ENCODE results near the gene CHRM4. TPM values are rescaled to one million over a fixed set of nuclear protein-coding genes. Genes with fewer than 3 reads are reported as not detected.
"Not testable (repeated sequence)": the region's sequence is repeated elsewhere in the genome, so short reads cannot be mapped to it uniquely, and the experiment has no call there.

CHRM4 gene
- total RNA-seq, 2 experiments from 2014 or later = 0.09 TPM; not detected in 1

GRCh38 chr11:46380340-46381047 lies 11.1 kb downstream of the CHRM4 start:
- Histone ChIP-seq H3K27ac (ENCODE audit: low read depth, low read length, poor library complexity, severe bottlenecking) (no peak overlapping the region), H3K4me1 (ENCODE audit: insufficient read depth, low read length, poor library complexity, severe bottlenecking) (peaks cover 11% of the 10 kb centered on the region), H2AFZ (ENCODE audit: low read length) (no peak overlapping the region), H3K4me2 (ENCODE audit: low read length) (peak overlapping the region; percentile 58), H3K9me3 (ENCODE audit: low read length) (no peaks in the 10 kb centered on the region), H3K9me2 (ENCODE audit: insufficient read depth, low read length) (no peaks in the 10 kb centered on the region), H3K36me3 (ENCODE audit: insufficient read depth, low read length) (peaks cover 32% of the 10 kb centered on the region), H3K4me3 (ENCODE audit: low read depth, low read length, poor library complexity, severe bottlenecking) (peak overlapping the region; percentile 47), H4K20me1 (ENCODE audit: insufficient read depth, low read length) (no peaks in the 10 kb centered on the region), H3K79me2 (ENCODE audit: insufficient read depth, low read depth, low read length) (no peaks in the 10 kb centered on the region)
- ChIA-PET POLR2A (no interaction called here), CTCF (ENCODE audit: unreplicated experiment) (no interaction called here)
- no TSS peak for BruUV-seq (replicated peaks)
- no peak for DNase-seq (ENCODE audit: low spot score)
- intact Hi-C loops (cut with micrococcal nuclease; ENCODE audit: unreplicated experiment) = no loop called here
- TF ChIP-seq EZH2phosphoT487 (IDR thresholded peaks at IDR 0.05; ENCODE audit: borderline replicate concordance, low read depth, low read length) (no peak), CTCF (conservative IDR thresholded peaks at IDR 0.05; ENCODE audit: low read length) (no peak)

- intact Hi-C loops (cut with micrococcal nuclease; ENCODE audit: unreplicated experiment); H3K9me2 ChIP-seq (ENCODE audit: insufficient read depth, low read length); H3K27ac ChIP-seq (ENCODE audit: low read depth, low read length, poor library complexity, severe bottlenecking); H3K4me2 ChIP-seq (ENCODE audit: low read length); POLR2A ChIA-PET; H3K9me3 ChIP-seq (ENCODE audit: low read length); H4K20me1 ChIP-seq (ENCODE audit: insufficient read depth, low read length); H2AFZ ChIP-seq (ENCODE audit: low read length); CTCF ChIA-PET (ENCODE audit: unreplicated experiment); DNase-seq (ENCODE audit: low spot score); H3K4me3 ChIP-seq (ENCODE audit: low read depth, low read length, poor library complexity, severe bottlenecking); BruUV-seq (replicated peaks); H3K79me2 ChIP-seq (ENCODE audit: insufficient read depth, low read depth, low read length): not testable (repeated sequence)
- Histone ChIP-seq H3K4me1 (ENCODE audit: insufficient read depth, low read length, poor library complexity, severe bottlenecking) (peaks cover 11% of the 10 kb centered on the region), H3K36me3 (ENCODE audit: insufficient read depth, low read length) (peaks cover 40% of the 10 kb centered on the region)
Measured at GRCh38 chr11:46379482-46380293, 11.9 kb downstream of the CHRM4 start.

- Histone ChIP-seq H3K4me3 (ENCODE audit: low read depth, low read length, poor library complexity, severe bottlenecking) (no peak overlapping the region), H3K27ac (ENCODE audit: low read depth, low read length, poor library complexity, severe bottlenecking) (no peak overlapping the region), H3K4me2 (ENCODE audit: low read length) (no peak overlapping the region), H3K36me3 (ENCODE audit: insufficient read depth, low read length) (peaks cover 47% of the 10 kb centered on the region), H3K79me2 (ENCODE audit: insufficient read depth, low read depth, low read length) (no peaks in the 10 kb centered on the region), H3K9me3 (ENCODE audit: low read length) (no peaks in the 10 kb centered on the region), H2AFZ (ENCODE audit: low read length) (no peak overlapping the region), H3K9me2 (ENCODE audit: insufficient read depth, low read length) (no peaks in the 10 kb centered on the region), H4K20me1 (ENCODE audit: insufficient read depth, low read length) (no peaks in the 10 kb centered on the region), H3K4me1 (ENCODE audit: insufficient read depth, low read length, poor library complexity, severe bottlenecking) (peaks cover 11% of the 10 kb centered on the region)
- BruUV-seq (replicated peaks) = no TSS peak
- CTCF ChIA-PET (ENCODE audit: unreplicated experiment) = no interaction called here
- POLR2A ChIA-PET = interaction anchor here (1.0 to 1.2 kb wide), 2 partner anchors 18 to 19 kb away, joined by 3 read pairs; no protein-coding TSS in a partner anchor
- TF ChIP-seq EZH2phosphoT487 (IDR thresholded peaks at IDR 0.05; ENCODE audit: borderline replicate concordance, low read depth, low read length) (no peak), CTCF (conservative IDR thresholded peaks at IDR 0.05; ENCODE audit: low read length) (no peak)
- intact Hi-C loops (cut with micrococcal nuclease; ENCODE audit: unreplicated experiment) = no loop called here
- DNase-seq (ENCODE audit: low spot score) = no peak
Measured at GRCh38 chr11:46378811-46379481, 12.6 kb downstream of the CHRM4 start.
